ENCODE results near the gene ENSA.
"Not testable (repeated sequence)": the region's sequence is repeated elsewhere in the genome, so short reads cannot be mapped to it uniquely, and the experiment has no call there.

ENSA gene

GRCh38 chr1:150621497-150622302 is 7.7 kb downstream of the ENSA start:
- DNase-seq: no peak

DNA sequence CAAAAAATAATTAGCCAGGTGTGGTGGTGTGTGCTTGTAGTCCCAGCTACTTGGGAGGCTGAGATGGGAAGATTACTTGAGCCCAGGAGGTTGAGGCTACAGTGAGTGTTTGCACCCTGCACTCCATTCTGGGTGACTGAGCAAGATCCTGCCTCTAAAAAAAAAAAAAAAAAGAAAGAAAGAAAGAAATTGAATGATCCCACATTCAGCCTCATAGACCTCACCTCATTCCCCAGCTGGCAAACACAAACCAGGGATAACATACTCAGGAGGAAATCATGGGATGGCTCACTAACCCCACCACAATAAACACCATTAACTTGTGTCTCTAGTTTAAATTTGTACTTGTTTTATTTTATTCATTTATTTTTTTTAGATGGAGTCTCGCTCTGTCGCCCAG is 8.5 kb downstream of the ENSA start:
- no peak for DNase-seq

DNA sequence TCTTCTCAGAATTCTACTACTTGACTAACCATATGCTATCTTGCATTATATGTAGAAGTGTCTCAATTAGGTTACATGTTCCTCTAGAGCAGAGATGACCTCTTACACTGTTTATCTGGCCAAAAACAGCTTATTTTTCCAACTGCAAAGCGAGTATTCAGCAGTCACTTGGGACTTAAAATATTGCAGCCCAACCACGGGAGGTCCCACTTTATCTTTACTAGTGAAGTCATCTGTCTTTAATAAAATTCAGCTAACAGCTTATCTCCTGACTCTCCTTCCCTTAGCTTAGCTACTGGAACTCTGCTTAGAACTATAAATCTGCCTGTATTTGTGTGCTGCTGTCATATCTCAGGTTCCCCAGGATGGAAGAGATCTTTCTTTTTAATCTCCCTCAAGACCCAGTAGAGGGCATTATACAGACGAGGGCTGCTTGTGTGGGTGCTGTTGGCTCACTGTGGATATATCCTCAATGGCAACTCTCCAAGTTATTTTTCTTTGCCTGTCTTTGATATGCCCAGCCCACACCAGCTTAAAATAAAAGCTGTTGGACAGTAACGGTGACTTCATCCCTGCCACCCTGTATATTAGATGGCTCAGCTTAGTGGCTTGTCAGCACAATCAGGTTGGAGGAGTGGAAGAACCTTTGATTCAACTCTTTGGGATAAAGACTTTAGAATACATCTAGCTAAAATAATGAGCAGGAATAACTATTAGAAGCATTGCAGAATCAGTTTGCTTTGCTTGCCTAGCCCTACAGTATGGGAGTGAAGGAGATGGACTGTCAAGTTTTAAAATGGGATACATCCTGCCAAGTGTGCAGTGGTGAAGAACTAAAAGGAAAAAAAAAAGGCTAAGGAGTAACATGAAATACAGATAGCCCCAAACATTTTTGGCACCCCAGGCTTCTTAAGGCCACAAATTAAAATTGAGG is 9.6 kb downstream of the ENSA start:
- DNase-seq: no peak

- DNase-seq: no peak
Measured at GRCh38 chr1:150615346-150616201, 13.8 kb downstream of the ENSA start.

GRCh38 chr1:150613061-150613920 is 16.1 kb downstream of the ENSA start:
- DNase-seq: no peak

GRCh38 chr1:150612014-150612345 is 17.4 kb downstream of the ENSA start:
- DNase-seq: no peak

DNA sequence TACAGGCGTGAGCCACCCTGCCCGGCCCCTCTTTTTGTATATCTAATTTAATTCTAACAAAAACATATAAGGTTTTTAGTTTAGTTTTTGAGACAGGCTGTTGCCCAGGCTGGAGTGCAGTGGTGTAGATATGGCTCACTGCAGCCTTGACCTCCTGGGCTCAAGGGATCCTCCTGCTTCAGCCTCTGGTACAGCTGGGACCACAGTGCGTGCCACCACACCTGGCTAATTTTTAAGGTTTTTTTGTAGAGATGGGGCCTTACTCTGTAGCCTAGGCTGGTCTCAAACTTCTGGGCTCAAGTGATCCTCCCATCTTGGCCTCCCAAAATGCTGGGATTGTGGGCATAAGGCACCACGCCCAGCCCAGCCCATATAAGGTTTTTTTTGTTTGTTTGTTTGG is 18.8 kb downstream of the ENSA start:
- no peak for DNase-seq

- no peak for DNase-seq
Measured at GRCh38 chr1:150609732-150610131, 19.7 kb downstream of the ENSA start.

- DNase-seq: no peak
Measured at GRCh38 chr1:150606463-150607142, 22.8 kb downstream of the ENSA start.

DNA sequence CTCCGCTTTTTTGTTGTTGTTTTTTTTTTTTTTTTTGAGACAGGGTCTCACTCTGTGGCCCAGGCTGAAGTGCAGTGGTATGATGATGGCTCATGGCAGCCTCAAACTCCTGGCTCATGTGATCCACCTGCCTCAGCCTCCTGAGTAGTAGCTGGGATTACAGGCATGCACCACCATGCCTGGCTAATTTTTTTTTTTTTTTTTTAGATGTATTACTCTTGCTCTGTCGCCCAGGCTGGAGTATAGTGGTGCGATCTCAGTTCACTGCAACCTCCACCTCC is 24.0 kb downstream of the ENSA start:
- not testable (repeated sequence) for DNase-seq

GRCh38 chr1:150604226-150604588 is 25.2 kb downstream of the ENSA start:
- DNase-seq: no peak

GRCh38 chr1:150603711-150604110 is 25.7 kb downstream of the ENSA start:
- no peak for DNase-seq

DNA sequence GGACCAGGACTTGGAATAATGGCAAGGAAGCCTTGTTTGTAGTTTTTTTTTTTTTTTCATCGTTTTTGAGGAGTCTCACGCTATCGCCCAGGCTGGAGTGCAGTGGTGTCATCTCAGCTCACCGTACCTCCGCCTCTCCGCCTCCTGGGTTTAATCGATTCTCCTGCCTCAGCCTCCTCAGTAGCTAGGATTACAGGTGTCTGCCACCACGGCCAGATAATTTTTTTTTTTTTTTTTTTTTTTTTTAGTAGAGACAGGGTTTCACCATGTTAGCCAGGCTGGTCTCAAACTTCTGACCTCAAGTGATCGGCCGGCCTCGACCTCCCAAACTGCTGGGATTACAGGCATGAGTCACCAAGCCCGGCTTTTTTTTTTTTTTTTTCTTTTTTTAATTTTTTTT is 27.0 kb downstream of the ENSA start:
- not testable (repeated sequence) for DNase-seq

DNA sequence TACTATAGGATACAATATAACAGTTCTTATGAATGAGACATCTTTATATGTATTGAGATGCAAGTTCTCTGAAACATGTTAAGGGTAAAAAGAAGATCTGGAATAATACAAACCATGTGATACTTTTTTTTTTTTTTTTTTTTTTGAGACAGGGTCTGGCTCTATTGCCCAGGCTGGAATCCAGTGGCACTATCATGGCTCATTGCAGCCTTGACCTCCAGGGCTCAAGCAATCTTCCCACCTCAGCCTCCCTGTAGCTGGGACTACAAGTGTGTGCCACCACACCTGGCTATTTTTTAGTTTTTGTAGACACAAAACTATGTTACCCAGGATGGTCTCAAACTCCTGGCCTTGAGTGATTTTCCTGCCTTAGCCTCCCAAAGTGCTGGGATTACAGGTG is 27.9 kb downstream of the ENSA start:
- no peak for DNase-seq

DNA sequence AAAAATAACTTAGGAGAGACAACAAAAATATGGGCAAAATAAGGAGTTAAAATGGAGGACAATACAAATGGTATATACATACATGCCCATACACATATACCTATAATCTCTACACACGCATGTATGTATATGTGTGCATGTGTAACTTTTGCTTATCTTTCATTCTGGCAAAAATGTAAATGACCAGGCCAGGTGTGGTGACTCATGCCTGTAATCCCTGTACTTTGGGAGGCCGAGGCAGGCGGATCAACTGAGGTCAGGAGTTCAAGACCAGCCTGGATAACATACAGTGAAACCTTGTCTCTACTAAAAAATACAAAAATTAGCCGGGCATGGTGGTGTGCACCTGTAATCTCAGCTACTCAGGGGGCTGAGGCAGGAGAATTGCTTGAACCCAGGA is 31.1 kb downstream of the ENSA start:
- DNase-seq: not testable (repeated sequence)

- no peak for DNase-seq
Measured at GRCh38 chr1:150596976-150597375, 32.4 kb downstream of the ENSA start.

- DNase-seq: no peak
Measured at GRCh38 chr1:150596095-150596892, 33.1 kb downstream of the ENSA start.

DNA sequence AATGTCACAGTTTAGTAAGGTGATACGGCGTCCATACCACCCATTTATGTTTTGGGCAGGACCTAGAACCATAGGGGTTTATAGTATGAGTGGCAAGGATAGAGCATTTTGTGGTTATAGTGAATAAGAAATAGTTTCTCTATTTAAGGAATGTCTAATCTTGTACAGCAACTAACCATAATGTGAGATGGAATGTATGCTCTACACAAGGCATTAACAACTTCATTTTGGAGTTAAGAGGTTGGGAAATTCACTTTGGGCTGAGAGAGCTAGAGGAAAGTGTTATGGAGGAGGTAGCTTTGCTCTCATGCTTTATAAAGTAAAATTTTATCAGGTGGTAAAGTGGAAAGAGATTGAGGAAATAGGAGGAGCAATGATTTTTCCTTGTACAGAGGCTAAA is 47.0 kb downstream of the ENSA start:
- no peak for DNase-seq

- DNase-seq: not testable (repeated sequence)
Measured at GRCh38 chr1:150581962-150582361, 47.5 kb downstream of the ENSA start.

GRCh38 chr1:150581437-150581836 is 48.0 kb downstream of the ENSA start:
- not testable (repeated sequence) for DNase-seq

- DNase-seq: not testable (repeated sequence)
Measured at GRCh38 chr1:150580966-150581365, 48.4 kb downstream of the ENSA start.
